T-helper 1 cell treated with Interleukin-12 subunit alpha and Interleukin-12 subunit beta and Interleukin-4 antibody, amounts not matched to agents 30 ng/mL and 1 ng/mL, for 36 hours (primary cell): ENCODE data around the gene EMID1. TPM values are rescaled to one million over a fixed set of nuclear protein-coding genes. Genes with fewer than 3 reads are reported as not detected.

Experiments
- intact Hi-C: fragments of 100-400 bp; cut with micrococcal nuclease; formaldehyde crosslinking; loops from one replicate; pipeline ENCODE4 v1.15.1; 2024
- total RNA-seq: library from RNA; stranded (reverse); gene quantifications from 2 replicates; pipeline ENCODE4 v1.2.3, GENCODE V29; 2022

EMID1 gene
- total RNA-seq, 1 donor from 2014 or later = not detected

DNA sequence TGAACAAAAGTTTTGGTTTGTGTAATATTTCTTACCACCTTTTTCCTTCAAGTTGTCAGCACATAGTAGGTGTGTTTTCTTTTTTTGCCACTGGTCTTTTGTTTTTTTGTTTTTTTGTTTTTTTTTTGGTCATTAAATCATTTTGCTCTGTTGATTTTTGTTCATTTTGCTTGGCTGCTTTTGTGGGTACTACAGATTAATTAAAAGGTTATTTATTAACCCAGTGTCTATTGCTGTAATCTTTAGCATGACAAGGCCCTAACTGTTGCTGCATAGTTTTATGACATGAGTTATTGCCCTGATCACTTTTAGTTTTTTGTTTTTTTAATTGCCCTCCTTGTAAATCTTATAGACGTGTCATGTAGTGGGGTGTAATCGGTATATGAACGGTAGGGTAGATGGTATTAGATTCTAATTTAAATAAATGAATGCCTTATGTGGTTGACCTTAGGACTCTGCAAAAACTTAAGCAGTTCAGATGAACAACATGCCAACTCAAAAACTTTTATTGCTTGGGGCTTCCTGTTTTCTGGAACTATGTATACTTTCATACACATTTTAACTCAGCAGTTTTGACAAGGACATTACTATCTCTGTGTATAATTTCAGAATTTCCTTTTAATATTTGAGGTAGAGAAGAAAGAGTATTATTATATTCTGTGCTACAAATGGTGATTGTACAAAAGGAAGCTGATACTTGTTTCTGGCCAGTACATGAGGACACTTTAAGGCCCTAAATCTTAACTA is 70.3 kb downstream of the EMID1 start:
- intact Hi-C loops = no loop called here

DNA sequence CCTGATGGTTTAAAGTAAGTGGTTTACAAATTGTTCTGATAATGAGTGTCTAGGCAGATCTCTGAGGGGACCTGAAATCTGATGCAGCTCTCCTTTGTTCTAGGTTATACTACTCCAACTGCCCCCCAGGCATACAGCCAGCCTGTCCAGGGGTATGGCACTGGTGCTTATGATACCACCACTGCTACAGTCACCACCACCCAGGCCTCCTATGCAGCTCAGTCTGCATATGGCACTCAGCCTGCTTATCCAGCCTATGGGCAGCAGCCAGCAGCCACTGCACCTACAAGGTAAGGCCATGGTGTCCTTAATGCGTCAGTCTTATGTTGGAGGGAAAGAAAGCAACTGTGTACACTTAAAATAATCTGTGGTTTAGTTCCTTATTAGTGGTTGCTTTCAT is 72.2 kb downstream of the EMID1 start:
- intact Hi-C loops = no loop called here

DNA sequence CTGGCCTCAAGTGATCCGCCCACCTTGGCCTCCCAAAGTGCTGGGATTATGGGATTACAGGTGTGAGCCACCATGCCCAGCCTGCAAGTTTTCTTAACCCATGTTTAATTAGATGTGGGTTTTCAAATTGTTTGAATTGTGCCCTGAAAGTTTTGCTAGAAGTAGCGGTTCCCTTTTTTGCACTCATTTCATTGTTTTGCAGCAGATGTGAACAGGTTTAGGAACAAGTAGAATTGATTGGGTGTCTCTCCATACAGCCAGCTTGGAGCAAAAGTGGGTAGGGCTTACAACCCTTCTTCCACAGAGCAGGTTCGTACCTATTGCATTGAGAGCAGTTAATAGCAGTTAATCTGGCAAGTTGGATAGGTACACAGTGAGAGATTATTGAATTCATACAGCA is 78.5 kb downstream of the EMID1 start:
- intact Hi-C loops = no loop called here

DNA sequence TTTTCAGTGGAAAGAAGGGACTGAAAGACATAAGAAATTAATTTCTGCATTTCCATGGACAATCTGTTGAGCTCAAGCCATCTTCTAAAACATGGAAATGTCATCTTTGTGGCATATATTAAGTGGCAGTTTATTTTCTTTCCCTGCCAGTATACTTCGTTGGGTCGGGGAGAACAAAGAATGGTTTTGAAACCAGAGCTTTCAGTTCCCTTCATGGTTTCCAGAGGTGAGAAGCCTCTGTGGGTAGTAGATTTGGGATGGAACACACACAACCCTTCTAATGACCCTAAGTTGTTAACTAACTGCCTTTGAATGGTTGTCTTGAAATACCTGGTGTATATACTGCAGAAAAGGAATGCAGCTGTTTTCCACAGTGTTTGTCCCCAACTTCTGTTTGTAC is 83.1 kb downstream of the EMID1 start:
- intact Hi-C loops = no loop called here

DNA sequence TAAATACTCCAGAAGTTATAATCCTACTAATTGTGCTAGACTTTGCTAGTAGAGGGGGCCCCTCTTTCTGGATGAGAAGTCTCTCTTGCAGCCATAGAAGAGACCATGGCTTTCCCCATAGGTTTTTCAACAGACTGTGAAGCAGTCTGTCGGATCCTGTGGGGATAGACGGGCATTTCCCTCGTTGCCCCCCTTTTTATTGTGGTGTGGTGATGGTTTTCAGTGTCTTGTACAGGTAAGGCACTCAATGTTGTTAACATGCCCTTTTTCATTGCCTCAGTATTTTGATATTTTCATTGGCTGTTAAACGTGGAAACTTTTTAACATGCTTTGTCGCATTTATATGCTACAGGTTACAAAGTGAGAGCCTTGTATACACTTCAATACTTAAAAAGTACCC is 84.4 kb downstream of the EMID1 start:
- intact Hi-C loops = no loop called here

DNA sequence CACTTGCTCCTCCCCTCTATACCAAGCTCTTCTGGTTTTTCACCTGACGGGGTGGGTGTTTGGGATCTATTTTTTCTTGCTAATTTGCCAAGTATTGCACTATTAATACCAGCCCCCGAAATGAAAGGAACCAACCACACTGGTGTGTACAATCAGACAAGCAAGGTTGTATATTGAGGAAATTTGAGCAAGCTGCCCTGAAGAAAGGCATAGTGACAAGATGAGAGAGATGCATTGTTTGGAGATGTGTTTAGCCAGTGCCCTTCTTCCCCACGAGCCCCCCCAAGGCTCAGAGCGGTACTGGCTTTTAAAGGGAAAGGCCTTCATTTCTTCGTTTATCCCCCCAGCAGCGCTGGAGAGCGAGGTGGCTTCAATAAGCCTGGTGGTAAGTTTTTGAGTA is 85.5 kb downstream of the EMID1 start:
- intact Hi-C loops = no loop called here

DNA sequence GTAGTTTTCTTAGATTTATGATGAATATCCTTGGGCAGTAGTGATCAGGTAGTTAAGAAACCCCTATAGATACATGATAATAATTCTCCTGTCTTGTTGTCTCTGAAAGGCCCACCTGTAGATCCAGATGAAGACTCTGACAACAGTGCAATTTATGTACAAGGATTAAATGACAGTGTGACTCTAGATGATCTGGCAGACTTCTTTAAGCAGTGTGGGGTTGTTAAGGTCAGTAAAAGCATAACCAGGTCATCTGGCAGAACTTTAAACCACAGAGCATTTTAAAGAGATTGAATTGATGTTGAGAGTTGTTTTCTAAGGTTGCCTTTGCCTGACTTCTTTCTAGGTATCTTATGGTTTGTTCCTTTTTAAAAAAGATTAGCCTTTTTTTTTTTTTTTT is 86.7 kb downstream of the EMID1 start:
- intact Hi-C loops = no loop called here

DNA sequence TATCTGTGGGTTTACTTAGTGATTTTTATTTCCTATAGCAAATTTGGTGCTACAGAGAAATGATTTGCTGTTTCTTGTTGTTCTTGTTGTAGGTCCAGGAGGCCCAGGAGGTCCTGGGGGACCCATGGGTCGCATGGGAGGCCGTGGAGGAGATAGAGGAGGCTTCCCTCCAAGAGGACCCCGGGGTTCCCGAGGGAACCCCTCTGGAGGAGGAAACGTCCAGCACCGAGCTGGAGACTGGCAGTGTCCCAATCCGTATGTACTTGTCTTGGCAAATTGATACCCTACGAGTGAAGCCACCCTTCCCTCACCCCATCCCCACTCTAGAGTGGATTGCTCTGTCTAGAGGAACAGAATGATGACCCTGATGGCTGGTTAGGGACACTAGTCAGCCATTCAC is 92.9 kb downstream of the EMID1 start:
- intact Hi-C loops = no loop called here

DNA sequence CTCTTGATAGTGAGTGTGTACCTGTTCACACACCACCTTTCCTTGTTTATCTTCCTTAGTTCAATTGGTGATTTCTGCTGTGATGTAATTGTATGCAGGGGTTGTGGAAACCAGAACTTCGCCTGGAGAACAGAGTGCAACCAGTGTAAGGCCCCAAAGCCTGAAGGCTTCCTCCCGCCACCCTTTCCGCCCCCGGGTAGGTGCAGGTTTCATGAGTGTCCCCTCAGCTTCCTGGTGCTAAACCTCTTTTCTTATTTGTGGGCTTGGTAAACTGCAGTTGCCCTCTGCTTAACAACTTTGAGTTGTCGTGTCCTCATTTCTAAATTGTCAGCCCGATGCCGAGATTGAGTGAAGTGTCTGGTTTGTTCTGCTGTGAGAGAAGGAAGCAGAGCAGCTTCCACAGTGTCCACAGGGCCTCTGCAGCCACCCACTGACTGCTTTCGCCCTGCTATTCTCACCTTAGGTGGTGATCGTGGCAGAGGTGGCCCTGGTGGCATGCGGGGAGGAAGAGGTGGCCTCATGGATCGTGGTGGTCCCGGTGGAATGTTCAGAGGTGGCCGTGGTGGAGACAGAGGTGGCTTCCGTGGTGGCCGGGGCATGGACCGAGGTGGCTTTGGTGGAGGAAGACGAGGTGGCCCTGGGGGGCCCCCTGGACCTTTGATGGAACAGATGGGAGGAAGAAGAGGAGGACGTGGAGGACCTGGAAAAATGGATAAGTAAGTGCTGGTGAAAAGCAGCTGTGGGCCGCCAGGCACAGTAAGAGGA is 93.6 kb downstream of the EMID1 start:
- intact Hi-C loops = no loop called here

DNA sequence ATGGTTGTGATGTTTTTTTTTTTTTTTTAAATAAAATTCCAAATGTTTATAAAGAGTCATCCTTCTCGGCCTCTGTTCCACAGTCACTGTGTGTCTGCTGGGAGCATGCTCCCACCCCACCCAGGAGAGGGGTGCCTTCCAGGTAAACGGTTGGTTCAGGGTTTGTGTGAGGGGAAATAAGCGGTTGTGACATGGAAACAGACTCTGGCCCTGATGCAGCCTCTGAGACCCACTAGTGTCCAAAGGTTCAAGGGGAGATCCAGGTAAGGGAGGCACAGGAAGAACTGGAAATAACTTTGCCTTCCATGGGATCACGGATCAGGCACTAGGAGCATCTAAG is 94.7 kb downstream of the EMID1 start:
- intact Hi-C loops = no loop called here

DNA sequence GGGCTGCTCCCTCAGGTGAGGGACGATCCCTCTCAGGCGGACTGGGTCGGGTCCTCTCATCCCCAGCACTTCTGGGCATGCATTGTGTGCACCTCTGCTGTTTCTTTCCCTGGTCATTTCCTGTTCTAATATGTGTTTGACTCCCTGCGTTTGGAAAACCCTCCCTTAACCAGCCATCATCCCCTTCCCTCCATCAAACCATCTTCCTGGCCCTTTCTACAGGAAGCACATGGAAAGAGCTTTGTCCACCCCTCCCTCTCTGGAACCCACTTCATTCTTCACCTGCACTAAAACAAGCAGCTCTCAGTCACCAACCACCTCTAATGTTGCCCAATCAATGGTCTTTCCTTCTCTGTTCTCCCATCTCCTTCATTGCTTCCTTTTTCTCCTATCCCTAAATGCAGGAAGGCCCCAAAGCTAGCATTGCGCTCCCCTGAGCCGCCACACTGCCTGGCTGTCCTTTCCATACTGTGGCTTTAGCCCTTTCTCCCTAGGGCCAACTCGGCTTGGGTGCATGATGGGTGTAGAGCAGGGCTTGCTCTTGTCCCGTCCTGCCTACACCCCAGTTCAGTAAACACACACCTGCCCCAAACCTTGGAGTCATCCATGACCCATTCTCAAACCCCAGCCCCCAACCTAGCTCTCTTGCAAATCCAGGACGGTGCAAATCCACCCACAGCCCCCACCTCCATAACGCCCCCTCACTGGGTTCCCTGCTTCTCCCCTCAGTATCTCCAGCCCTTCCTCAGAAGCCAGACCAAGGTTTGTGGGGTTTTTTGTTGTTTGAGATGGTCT is 95.3 kb downstream of the EMID1 start:
- intact Hi-C loops = no loop called here

DNA sequence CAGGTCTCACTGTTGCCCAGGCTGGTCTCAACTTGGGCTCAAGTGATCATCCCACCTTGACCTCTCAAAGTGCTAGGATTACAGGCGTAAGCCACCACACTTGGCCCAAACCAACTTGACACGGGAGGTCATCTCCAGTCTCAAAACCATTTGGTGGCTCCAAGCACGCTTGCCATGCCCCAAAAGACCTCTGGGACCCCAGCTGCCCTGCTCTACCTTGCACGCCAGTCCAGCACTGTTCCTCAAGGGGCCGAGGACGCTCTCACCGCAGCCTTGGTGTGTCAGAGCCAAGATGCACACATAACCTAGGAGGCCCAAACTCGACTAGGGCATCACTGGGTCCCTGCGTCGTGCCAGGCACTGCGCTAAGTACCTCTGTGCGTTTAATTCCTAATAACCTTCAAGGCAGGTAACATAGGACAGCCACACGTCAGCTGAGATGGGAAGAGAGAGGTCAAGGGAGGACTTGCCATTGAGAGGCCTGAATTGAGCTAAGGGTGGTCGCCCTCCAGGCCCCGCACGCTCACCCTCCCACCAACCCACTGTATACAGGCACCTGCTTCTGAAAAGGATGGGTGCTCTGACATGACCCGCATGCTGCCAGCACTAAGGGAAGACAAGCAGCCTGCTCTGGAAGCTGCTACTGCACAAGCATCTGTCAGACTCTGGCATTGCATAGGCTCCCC is 96.2 kb downstream of the EMID1 start:
- intact Hi-C loops = no loop called here

DNA sequence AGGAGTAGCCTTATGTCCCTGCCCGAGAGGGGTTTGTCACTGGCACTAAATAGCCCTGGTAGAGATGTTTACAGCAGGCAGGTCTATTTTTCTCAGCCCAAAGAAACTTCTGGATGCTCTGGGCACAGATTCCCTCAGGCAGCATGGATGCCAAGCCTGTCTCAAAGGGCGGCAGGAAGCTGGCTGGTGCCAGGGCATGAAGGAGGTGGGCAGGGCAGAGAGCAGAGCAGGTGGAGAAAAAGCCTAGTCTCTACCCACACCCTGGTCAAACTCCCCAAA is 96.6 kb downstream of the EMID1 start:
- intact Hi-C loops = no loop called here

DNA sequence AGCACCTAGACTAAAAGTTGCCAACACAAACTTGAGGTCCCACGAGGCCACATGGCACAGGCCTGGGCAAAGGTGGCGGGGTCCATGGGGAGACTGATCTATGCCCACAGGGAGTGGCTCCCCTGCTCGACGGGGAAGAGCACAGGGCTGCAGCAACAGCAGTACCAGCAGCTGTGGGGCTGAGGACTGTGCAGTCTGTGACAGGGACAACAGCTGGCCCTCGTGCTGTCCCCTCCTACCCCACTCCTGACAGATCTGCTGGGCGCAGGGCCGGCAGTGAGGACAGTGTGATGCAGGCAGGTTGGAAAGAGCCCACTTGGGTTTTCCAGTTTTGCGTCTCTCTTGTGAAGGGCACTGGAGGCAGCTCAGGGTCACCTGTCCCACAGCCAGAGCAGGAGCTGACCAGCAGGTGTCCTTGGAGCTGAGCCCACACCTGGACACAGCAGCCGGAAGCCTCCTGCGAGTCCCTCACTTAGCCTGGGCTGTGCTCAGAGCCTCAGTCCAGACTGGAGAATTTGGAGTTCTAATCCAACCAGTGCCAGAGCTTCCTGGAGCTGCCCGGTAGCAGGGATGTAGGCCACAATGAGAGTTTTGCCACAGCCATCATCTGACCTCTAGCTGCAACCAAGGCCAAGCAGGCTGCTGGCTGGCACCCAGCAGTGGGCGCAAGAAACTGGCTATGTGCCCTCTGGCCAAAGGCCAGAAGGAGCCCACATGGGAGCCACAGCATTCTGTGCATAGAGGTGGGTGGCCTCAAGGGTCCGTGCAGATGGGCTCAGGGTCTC is 97.2 kb downstream of the EMID1 start:
- intact Hi-C loops = no loop called here

DNA sequence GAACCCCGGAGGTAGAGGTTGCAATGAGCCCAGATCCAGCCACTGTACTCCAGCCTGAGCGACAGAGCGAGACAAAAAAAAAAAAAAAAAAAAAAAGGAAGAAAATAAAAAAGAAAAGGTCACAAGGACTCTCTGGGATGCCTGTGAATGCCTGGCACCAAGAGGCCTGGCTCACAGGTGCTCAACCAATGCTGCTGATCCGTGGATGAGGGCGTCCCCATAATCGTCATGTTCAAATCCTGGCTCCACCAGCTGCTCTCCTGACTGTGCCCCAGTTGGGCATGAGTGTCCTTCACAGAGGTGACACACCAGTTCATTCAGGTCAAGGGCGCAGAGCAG is 100.1 kb downstream of the EMID1 start:
- intact Hi-C loops = loop anchor here (2.0 to 5.0 kb wide), 2 partner anchors 37 to 81 kb away; partner anchors contain the start of genes AP1B1 and EWSR1

DNA sequence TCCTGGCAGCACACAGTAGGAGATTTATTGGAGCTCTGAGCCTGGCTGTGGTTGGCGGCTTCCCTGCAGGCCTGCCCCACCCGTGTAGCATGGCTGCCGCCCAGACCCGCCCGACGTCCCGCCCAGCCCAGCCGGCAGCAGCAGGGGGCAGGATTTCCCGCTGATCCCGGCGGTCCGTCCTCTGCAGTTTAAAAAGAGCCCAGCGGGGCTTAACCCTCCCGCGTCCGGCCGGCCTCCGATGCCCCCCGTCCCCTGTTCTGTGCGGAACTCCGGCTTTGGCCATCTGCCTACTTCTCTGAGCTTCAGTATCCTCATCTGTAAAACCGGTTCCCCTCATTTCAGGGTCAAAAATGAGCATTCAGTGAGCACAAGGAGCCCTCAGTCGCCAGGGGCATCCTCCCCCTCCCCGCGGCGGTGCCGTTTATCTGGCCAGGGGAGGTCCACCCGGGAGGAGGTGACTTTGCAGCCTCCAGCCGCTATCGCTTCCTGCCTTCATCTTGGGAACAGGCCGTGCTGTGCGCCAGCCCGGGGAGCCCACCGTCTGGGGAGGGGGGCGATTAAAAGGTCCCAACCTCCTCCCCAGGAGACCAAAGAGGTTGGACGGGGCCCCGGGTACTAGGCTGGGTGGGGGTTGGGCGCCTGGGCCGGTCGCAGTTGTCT is 100.6 kb downstream of the EMID1 start, which contains the start of gene GAS2L1:
GAS2L1 (plus strand) TSS at position 476 of the 660 bp plus-strand sequence. CDS start 1,456 bp downstream, outside the sequence.
- intact Hi-C loops = loop anchor here (2.0 to 5.0 kb wide), 2 partner anchors 38 to 81 kb away; partner anchors contain the start of genes AP1B1 and EWSR1

DNA sequence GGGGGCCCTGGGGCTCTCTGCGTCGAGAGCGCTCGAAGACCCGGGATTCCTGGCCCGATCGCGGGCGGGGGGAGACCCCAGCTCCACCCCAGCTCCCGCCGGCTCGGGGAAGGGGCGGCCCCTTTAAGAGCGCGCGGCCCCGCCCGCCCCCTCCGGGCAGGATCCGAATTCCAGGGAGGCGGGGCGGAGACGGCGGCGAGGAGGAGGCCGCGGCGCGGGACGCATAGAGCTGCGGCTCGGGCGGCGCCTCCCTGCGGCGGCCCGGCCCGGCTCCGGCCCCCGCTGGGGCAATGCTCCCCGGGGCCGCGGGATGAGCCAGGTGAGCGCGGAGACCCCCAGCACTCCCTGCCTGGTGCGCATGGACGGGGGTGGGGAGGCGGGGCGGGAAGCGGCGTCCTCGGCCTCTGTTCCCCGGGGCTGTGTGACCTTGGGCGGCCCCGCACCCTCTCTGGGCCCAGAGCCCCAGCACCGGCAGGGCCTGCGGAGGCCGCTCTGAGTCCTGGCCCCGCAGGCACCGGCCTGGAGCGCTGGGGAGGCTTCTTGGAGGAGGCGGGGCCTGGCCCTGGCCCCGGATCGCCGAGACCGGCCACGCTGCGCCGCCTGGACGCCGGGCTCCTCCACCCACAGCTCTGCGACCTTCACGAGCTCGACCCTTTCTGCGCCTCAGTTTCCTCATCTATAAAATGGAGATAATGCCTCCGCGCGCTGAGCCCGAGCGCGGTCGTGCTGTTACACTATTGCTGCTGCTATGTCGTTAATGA is 101.3 kb downstream of the EMID1 start:
- intact Hi-C loops = loop anchor here (2.0 to 5.0 kb wide), 2 partner anchors 38 to 80 kb away; partner anchors contain the start of genes AP1B1 and EWSR1

DNA sequence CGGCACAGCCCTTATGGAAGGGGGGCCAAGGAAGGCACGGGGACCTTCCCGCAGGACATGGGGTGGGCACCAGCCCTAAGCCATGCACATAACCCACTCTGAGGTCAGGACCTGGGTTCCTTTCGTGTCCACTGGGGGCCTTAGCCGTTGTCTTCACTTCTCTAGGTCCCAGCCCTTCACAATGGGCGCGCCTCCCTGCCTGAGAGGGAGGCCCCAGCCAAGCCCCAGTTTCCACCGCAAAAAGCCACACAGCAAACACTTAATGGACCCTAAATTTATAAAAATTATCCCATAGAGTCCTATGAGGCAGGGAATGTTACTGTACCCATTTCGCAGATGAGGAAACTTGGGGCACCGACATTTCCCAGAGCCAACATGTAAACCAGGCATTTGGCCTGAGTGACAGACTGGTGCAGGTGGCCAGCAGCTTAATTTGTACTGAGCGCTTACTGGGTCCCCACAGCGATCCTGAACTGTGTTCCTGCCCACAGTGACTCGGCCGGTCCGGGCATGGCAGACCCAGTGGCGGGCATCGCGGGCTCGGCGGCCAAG is 102.0 kb downstream of the EMID1 start:
- intact Hi-C loops = loop anchor here (2.0 to 5.0 kb wide), 2 partner anchors 39 to 80 kb away; partner anchors contain the start of genes AP1B1 and EWSR1
